Smooth muscle cell (in vitro differentiated cells): ENCODE measurements around the gene SPNS2. TPM values are rescaled to one million over a fixed set of nuclear protein-coding genes. Genes with fewer than 3 reads are reported as not detected.

Experiments used
- DNase-seq: peaks from one replicate; lab custom pipeline; 2025; ENCODE audit not compliant: unreplicated experiment; lab: John Stamatoyannopoulos, UW
- H2AFZ ChIP-seq: fragments of 200-600 bp; sonication (generic); 2 replicates; pipeline ENCODE4 v1.6.0; 2016; ENCODE audit warnings: antibody characterized with exemption, low read depth, mild to moderate bottlenecking
- H3F3A ChIP-seq: fragments of 200-600 bp; sonication (generic); 2 replicates; pipeline ENCODE4 v1.6.0; 2017; ENCODE audit warnings: antibody characterized with exemption, low read depth
- H3K27ac ChIP-seq: fragments of 200-600 bp; sonication (generic); 2 replicates; pipeline ENCODE4 v1.5.1; 2016; ENCODE audit warnings: low read depth, mild to moderate bottlenecking
- H3K27me3 ChIP-seq: fragments of 200-600 bp; sonication (generic); 2 replicates; pipeline ENCODE4 v1.6.1; 2016; ENCODE audit warnings: low read depth, mild to moderate bottlenecking
- H3K36me3 ChIP-seq: fragments of 200-600 bp; sonication (generic); 2 replicates; pipeline ENCODE4 v1.5.1; 2016; ENCODE audit warnings: low read depth
- H3K4me1 ChIP-seq: fragments of 200-600 bp; sonication (generic); 2 replicates; pipeline ENCODE4 v1.5.1; 2016; ENCODE audit warnings: low read depth
- H3K4me2 ChIP-seq: fragments of 200-600 bp; sonication (generic); 2 replicates; pipeline ENCODE4 v1.6.0; 2016; ENCODE audit warnings: mild to moderate bottlenecking
- H3K4me3 ChIP-seq: fragments of 200-600 bp; sonication (generic); 2 replicates; pipeline ENCODE4 v1.5.1; 2016; ENCODE audit warnings: mild to moderate bottlenecking
- H3K79me2 ChIP-seq: fragments of 200-600 bp; sonication (generic); 2 replicates; pipeline ENCODE4 v1.6.0; 2016; ENCODE audit warnings: low read depth, mild to moderate bottlenecking
- H3K9ac ChIP-seq: fragments of 200-600 bp; sonication (generic); 2 replicates; pipeline ENCODE4 v1.6.0; 2016; ENCODE audit warnings: low read depth
- H3K9me3 ChIP-seq: fragments of 200-600 bp; sonication (generic); replicated peaks from 2 replicates; pipeline ENCODE4 v1.5.1; 2016; ENCODE audit warnings: low read depth
- H4K20me1 ChIP-seq: fragments of 200-600 bp; sonication (generic); 2 replicates; pipeline ENCODE4 v1.6.0; 2016; ENCODE audit warnings: low read depth
- WGBS: methylation state at CpG from one replicate; pipeline ENCODE4 v1.1.7; 2016; ENCODE audit warnings: low lambda C conversion rate; 5-methylcytosine and 5-hydroxymethylcytosine counted together
- polyA plus RNA-seq: library from polyadenylated mRNA; unstranded; fragments of >200 nt; fragmentation: Nextera tagmentation; extraction: Ambion mirVana; gene quantifications from 2 replicates; pipeline ENCODE4 v1.2.1, GENCODE V29; 2016
- total RNA-seq: library from RNA; depleted of rRNA; stranded (reverse); fragments of >200 nt; gene quantifications from 2 replicates; pipeline ENCODE4 v1.2.3, GENCODE V29; 2014
- TF ChIP-seq, protein P1 (sequence below): fragments of 200-600 bp; sonication (generic); IDR thresholded peaks from 2 replicates; pipeline ENCODE4 v1.5.1; 2017; ENCODE audit warnings: borderline replicate concordance, mild to moderate bottlenecking, antibody characterized with exemption; ENCODE audit not compliant: insufficient read depth, poor library complexity, severe bottlenecking

The SPNS2 gene
- total and polyA plus RNA-seq, 2 experiments from 2014 or later, result 5.1 to 16.5 TPM

DNA sequence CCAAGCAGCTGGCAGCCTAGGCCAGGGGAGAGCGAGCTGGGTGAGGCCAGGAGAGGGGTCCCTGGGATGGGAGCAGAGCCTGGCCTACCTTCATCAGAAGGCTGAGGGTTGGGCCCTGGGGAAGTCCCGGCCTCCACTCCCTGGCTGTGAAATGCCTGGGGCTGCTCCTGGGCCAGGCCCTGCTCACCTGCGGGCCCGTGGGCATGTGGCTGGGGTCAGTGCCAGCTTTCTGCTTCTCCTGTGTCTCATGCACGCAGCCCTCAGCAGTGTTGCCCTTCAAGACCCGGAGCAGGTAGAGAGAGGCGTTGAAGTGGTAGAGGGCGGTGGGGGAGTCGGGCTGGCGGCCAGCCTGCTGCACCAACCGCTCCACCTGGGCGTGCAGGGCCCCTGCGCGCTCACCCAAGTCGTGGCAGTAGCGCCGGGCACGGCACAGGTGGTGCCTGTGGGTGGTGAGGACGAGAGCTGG, 44.1 kb downstream of the SPNS2 start:
- no peak for DNase-seq
- H4K20me1 ChIP-seq, result no peaks in the 10 kb centered on the region

DNA sequence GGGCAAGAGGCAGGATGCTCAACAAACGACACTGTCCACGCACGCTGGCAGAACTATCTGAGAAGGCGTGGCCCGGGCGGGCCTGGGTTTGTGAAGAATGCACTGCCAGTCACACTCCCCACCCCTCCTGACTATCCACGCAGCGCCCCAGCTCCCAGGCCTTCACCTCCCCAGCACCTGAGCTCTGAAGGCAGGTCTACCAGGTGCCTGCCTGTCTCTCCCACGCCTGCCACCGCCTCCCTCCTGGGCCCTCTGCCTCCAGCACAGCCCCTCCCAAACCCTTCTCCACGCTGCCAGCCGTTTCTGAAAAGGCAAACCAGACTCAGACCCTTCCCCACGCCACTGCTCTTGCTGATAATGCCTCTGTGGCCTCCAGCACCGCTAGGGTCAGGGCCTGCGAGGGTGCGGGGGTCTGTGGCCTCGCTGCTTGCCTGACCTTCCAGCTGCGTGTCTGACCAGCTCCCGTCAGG, 44.9 kb downstream of the SPNS2 start:
- Histone ChIP-seq H3K9ac (no peak overlapping the region), H3K79me2 (no peaks in the 10 kb centered on the region), H4K20me1 (no peaks in the 10 kb centered on the region), H3F3A (no peaks in the 10 kb centered on the region), H3K4me1 (no peaks in the 10 kb centered on the region), H3K27me3 (no peaks in the 10 kb centered on the region), H3K4me2 (no peak overlapping the region), H3K4me3 (no peak overlapping the region), H3K27ac (no peak overlapping the region), H3K9me3 (no peaks in the 10 kb centered on the region), H3K36me3 (no peaks in the 10 kb centered on the region), H2AFZ (no peak overlapping the region)
- 91% methylated on average over 19 of the region's 19 CpGs for WGBS
- DNase-seq, result no peak
- TF ChIP-seq, protein P1, sequence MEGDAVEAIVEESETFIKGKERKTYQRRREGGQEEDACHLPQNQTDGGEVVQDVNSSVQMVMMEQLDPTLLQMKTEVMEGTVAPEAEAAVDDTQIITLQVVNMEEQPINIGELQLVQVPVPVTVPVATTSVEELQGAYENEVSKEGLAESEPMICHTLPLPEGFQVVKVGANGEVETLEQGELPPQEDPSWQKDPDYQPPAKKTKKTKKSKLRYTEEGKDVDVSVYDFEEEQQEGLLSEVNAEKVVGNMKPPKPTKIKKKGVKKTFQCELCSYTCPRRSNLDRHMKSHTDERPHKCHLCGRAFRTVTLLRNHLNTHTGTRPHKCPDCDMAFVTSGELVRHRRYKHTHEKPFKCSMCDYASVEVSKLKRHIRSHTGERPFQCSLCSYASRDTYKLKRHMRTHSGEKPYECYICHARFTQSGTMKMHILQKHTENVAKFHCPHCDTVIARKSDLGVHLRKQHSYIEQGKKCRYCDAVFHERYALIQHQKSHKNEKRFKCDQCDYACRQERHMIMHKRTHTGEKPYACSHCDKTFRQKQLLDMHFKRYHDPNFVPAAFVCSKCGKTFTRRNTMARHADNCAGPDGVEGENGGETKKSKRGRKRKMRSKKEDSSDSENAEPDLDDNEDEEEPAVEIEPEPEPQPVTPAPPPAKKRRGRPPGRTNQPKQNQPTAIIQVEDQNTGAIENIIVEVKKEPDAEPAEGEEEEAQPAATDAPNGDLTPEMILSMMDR, result no peak

More for the DNA sequence above, 44.1 kb downstream of the SPNS2 start:
- H3K9me3 ChIP-seq, result no peaks in the 10 kb centered on the region
- no peaks in the 10 kb centered on the region for H3K36me3 ChIP-seq
- no peak overlapping the region for H3K27ac ChIP-seq
- no peak overlapping the region for H3K9ac ChIP-seq
- H3K27me3 ChIP-seq, result no peaks in the 10 kb centered on the region
- H3K79me2 ChIP-seq, result no peaks in the 10 kb centered on the region
- no peaks in the 10 kb centered on the region for H3K4me1 ChIP-seq
- TF ChIP-seq, protein P1, result no peak
- no peaks in the 10 kb centered on the region for H3F3A ChIP-seq
- no peak overlapping the region for H3K4me2 ChIP-seq
- H3K4me3 ChIP-seq, result no peak overlapping the region
- no peak overlapping the region for H2AFZ ChIP-seq
- 98% methylated on average over 18 of the region's 19 CpGs for WGBS

DNA sequence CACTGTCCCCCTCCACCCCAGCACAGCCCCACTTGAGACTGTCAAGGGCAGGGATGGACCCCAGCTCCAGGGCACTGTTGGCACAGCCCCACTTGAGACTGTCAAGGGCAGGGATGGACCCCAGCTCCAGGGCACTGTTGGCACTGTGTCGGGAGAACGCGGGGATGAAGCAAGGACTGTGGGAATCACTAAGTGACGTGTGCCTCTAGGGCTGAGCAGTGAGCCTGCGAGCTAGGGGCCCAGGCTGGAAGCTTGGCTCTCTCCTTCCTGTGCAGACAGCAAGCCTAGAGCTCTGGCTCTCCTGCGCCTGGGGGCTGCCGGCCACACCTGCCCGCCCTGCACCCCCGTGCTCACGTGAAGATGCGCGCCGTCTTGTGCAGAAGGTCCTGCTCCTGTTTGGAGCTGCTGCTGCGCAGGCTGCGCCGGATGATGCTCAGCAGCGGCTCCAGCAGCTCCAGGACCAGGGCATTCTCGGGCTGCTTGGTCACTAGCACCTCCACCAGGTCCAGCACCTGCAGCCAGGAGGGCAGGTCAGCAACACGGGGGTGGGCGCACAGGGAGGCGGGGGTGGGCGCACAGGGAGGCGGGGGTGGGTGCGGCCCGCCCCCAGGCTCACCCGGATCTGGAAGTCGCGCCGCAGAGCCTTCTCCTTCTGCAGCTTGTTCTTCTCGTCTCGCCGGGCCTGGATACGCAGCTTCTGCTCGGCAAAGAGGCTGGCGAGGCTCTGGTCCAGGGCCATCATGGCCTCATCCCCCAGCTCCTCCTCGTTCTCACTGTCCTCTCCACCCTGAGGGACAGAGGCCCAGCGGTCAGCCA, 45.7 kb downstream of the SPNS2 start:
- H4K20me1 ChIP-seq, result no peaks in the 10 kb centered on the region
- no peak overlapping the region for H2AFZ ChIP-seq
- no peaks in the 10 kb centered on the region for H3K27me3 ChIP-seq
- TF ChIP-seq, protein P1, result no peak
- 97% methylated on average over 21 of the region's 37 CpGs for WGBS
- no peak overlapping the region for H3K27ac ChIP-seq
- no peaks in the 10 kb centered on the region for H3K4me1 ChIP-seq
- H3K4me2 ChIP-seq, result no peak overlapping the region
- H3K9ac ChIP-seq, result no peak overlapping the region
- no peaks in the 10 kb centered on the region for H3K79me2 ChIP-seq
- no peak for DNase-seq
- no peaks in the 10 kb centered on the region for H3K9me3 ChIP-seq
- H3K36me3 ChIP-seq, result no peaks in the 10 kb centered on the region
- no peak overlapping the region for H3K4me3 ChIP-seq
- no peaks in the 10 kb centered on the region for H3F3A ChIP-seq

DNA sequence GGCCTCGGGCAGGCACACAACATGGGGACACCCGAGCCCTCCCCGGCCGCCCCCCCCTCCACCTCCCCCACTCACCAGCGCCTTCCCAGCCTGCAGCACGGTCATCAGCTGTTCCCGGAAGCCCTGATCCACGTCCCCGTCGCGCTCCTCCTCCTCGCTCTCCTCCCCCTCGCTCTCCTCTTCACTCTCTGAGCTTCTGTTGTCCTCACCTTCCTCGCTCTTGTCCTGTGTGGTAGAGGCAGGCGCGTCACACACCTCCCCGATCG, 46.2 kb downstream of the SPNS2 start:
- no peaks in the 10 kb centered on the region for H3K79me2 ChIP-seq
- H3K4me2 ChIP-seq, result no peak overlapping the region
- no peaks in the 10 kb centered on the region for H3K36me3 ChIP-seq

More for the DNA sequence above, 46.2 kb downstream of the SPNS2 start:
- Histone ChIP-seq H3K9ac (no peak overlapping the region), H3K4me3 (no peak overlapping the region), H3K9me3 (no peaks in the 10 kb centered on the region), H2AFZ (no peak overlapping the region), H3K27ac (no peak overlapping the region), H3F3A (no peaks in the 10 kb centered on the region), H4K20me1 (no peaks in the 10 kb centered on the region), H3K4me1 (no peaks in the 10 kb centered on the region), H3K27me3 (no peaks in the 10 kb centered on the region)
- no CpG with 5 or more reads among the region's 18 CpGs for WGBS
- TF ChIP-seq, protein P1, result no peak
- no peak for DNase-seq
